CD4-positive, alpha-beta T cell treated with Interferon gamma for 1 hour (primary cell): ENCODE data around the gene ZCCHC12.

ENCODE experiments used
- DNase-seq: peaks from one replicate; pipeline ENCODE4 v3.0.0-alpha.2; 2020

The ZCCHC12 gene

DNA sequence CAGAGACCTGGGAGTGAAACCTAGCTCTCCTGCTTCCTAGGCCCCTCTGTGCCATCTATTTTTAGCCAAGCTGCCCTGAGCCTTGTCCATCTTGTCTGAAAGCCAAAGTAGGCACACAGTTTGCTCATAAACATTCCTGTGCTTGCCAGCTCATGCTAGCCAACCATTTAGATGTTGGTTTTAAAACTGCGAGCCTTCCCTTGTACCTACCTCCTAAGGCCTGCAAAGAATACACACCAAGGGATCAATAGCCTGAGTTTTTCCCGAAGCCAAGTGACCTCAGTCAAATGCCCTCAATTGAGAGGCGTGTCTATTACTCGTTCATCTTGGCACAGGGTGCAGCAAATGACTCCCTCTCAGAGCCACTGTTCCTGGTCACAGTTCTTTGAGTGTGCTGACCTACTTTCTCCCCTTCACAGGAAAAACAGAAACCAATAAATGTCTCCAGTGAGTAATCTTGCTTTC lies 48.5 kb downstream of the ZCCHC12 start:
- no peak for DNase-seq
